HEK293 (cell line): Measurements from ENCODE around the gene MFSD11.
A peak's percentile ranks its signal among the peaks of the same experiment; 100 is the strongest.
"Not testable (repeated sequence)": the region's sequence is repeated elsewhere in the genome, so short reads cannot be mapped to it uniquely, and the experiment has no call there.

Experiments
- CTCF ChIA-PET: fragments of 350-600 bp; formaldehyde crosslinking; extraction: SDS; loops from one replicate; lab custom pipeline; 2021; ENCODE audit warnings: antibody characterized with exemption; lab: Yijun Ruan, JAX
- POLR2A ChIA-PET: fragments of 300-600 bp; formaldehyde crosslinking; extraction: SDS; loops from one replicate; lab custom pipeline; 2020; ENCODE audit warnings: antibody characterized with exemption, inconsistent platforms; lab: Yijun Ruan, JAX
- H3K27ac ChIP-seq: fragments of 200-500 bp; sonication (Bioruptor generic); 2 replicates; pipeline ENCODE4 v1.5.1; 2014; ENCODE audit warnings: low read depth, low read length, control low read depth, inconsistent platforms; ENCODE audit errors: extremely low read depth
- H3K36me3 ChIP-seq, 2 experiments: fragments of 200-500 bp in 1 of 2; sonication (Bioruptor generic) in 1 of 2; 1 replicate in 1 of 2; 2 replicates in 1 of 2; pipeline ENCODE4 v1.5.1; 2014 to 2017; ENCODE audit warnings: inconsistent platforms in 2 of 2, low read length in 2 of 2; ENCODE audit not compliant: control insufficient read depth in 2 of 2, insufficient read depth in 1 of 2
- H3K4me1 ChIP-seq: fragments of 200-500 bp; sonication (Bioruptor generic); 2 replicates; pipeline ENCODE4 v1.5.1; 2014; ENCODE audit warnings: mild to moderate bottlenecking, low read length, inconsistent platforms; ENCODE audit not compliant: control insufficient read depth, insufficient read depth
- H3K4me3 ChIP-seq: 2 replicates; pipeline ENCODE4 v1.5.1; 2011; ENCODE audit warnings: low read depth, mild to moderate bottlenecking, control low read depth, low read length, moderate library complexity
- H3K9me3 ChIP-seq: fragments of 200-500 bp; sonication (Bioruptor generic); 2 replicates; pipeline ENCODE4 v1.5.1; 2014; ENCODE audit warnings: low read depth, low read length, inconsistent platforms; ENCODE audit not compliant: control insufficient read depth, insufficient read depth
- BCL11A ChIP-seq: fragments of 450-650 bp; formaldehyde crosslinking; IDR thresholded peaks from 2 replicates; pipeline ENCODE4 v1.5.1; 2016; ENCODE audit warnings: low read depth, missing biosample characterization, missing genetic modification characterization
- KLF7 ChIP-seq: fragments of 450-650 bp; formaldehyde crosslinking; IDR thresholded peaks from 2 replicates; pipeline ENCODE4 v1.5.1; 2016; ENCODE audit warnings: missing biosample characterization, missing genetic modification characterization, borderline replicate concordance
- KLF9 ChIP-seq: fragments of 450-650 bp; formaldehyde crosslinking; IDR thresholded peaks from 2 replicates; pipeline ENCODE4 v1.5.1; 2016; ENCODE audit warnings: missing biosample characterization, missing genetic modification characterization, low read depth
- SCRT1 ChIP-seq: fragments of 450-650 bp; formaldehyde crosslinking; IDR thresholded peaks from 2 replicates; pipeline ENCODE4 v1.5.1; 2016; ENCODE audit warnings: missing biosample characterization, missing genetic modification characterization, borderline replicate concordance
- TCF7L2 ChIP-seq: IDR thresholded peaks from 2 replicates; pipeline ENCODE4 v1.6.1; 2011; ENCODE audit warnings: low read depth, mild to moderate bottlenecking, inconsistent platforms, low read length, moderate library complexity, borderline replicate concordance
- ZBTB10 ChIP-seq: fragments of 450-650 bp; formaldehyde crosslinking; IDR thresholded peaks from 2 replicates; pipeline ENCODE4 v1.5.1; 2016; ENCODE audit warnings: missing biosample characterization, missing genetic modification characterization
- ZBTB8A ChIP-seq: fragments of 450-650 bp; formaldehyde crosslinking; IDR thresholded peaks from 2 replicates; pipeline ENCODE4 v1.5.1; 2016; ENCODE audit warnings: missing biosample characterization, missing genetic modification characterization
- ZNF121 ChIP-seq: fragments of 450-650 bp; formaldehyde crosslinking; IDR thresholded peaks from 2 replicates; pipeline ENCODE4 v1.5.1; 2016; ENCODE audit warnings: missing biosample characterization, missing genetic modification characterization
- ZNF140 ChIP-seq: fragments of 450-650 bp; formaldehyde crosslinking; IDR thresholded peaks from 2 replicates; pipeline ENCODE4 v1.5.1; 2016; ENCODE audit warnings: missing biosample characterization, missing genetic modification characterization
- ZNF174 ChIP-seq: fragments of 450-650 bp; formaldehyde crosslinking; IDR thresholded peaks from 2 replicates; pipeline ENCODE4 v1.5.0; 2017; ENCODE audit warnings: missing biosample characterization, mild to moderate bottlenecking, missing genetic modification characterization
- ZNF214 ChIP-seq: fragments of 450-650 bp; formaldehyde crosslinking; IDR thresholded peaks from 2 replicates; pipeline ENCODE4 v1.5.1; 2017; ENCODE audit warnings: missing biosample characterization, mild to moderate bottlenecking, missing genetic modification characterization, borderline replicate concordance
- ZNF24 ChIP-seq: fragments of 450-650 bp; formaldehyde crosslinking; IDR thresholded peaks from 2 replicates; pipeline ENCODE4 v1.5.1; 2016; ENCODE audit warnings: missing biosample characterization, missing genetic modification characterization
- ZNF324 ChIP-seq: fragments of 450-650 bp; formaldehyde crosslinking; IDR thresholded peaks from 2 replicates; pipeline ENCODE4 v1.5.1; 2016; ENCODE audit warnings: missing biosample characterization, missing genetic modification characterization
- ZNF362 ChIP-seq: fragments of 450-650 bp; formaldehyde crosslinking; IDR thresholded peaks from 2 replicates; pipeline ENCODE4 v1.5.1; 2016; ENCODE audit warnings: missing biosample characterization, missing genetic modification characterization
- ZNF423 ChIP-seq: fragments of 450-650 bp; formaldehyde crosslinking; IDR thresholded peaks from 2 replicates; pipeline ENCODE4 v1.5.1; 2016; ENCODE audit warnings: missing biosample characterization, missing genetic modification characterization
- ZNF600 ChIP-seq: fragments of 450-650 bp; formaldehyde crosslinking; IDR thresholded peaks from 2 replicates; pipeline ENCODE4 v1.5.1; 2016; ENCODE audit warnings: missing biosample characterization, missing genetic modification characterization
- ZXDB ChIP-seq: fragments of 450-650 bp; formaldehyde crosslinking; IDR thresholded peaks from 2 replicates; pipeline ENCODE4 v1.5.1; 2016; ENCODE audit warnings: missing biosample characterization, missing genetic modification characterization
- TF ChIP-seq, protein P1 (sequence below): fragments of 450-650 bp; formaldehyde crosslinking; IDR thresholded peaks from 2 replicates; pipeline ENCODE4 v1.5.1; 2016; ENCODE audit warnings: missing biosample characterization, missing genetic modification characterization
- TF ChIP-seq, protein P2 (sequence below): fragments of 450-650 bp; formaldehyde crosslinking; IDR thresholded peaks from 2 replicates; pipeline ENCODE4 v1.5.1; 2016; ENCODE audit warnings: missing biosample characterization, missing genetic modification characterization, low read depth

The MFSD11 gene

DNA sequence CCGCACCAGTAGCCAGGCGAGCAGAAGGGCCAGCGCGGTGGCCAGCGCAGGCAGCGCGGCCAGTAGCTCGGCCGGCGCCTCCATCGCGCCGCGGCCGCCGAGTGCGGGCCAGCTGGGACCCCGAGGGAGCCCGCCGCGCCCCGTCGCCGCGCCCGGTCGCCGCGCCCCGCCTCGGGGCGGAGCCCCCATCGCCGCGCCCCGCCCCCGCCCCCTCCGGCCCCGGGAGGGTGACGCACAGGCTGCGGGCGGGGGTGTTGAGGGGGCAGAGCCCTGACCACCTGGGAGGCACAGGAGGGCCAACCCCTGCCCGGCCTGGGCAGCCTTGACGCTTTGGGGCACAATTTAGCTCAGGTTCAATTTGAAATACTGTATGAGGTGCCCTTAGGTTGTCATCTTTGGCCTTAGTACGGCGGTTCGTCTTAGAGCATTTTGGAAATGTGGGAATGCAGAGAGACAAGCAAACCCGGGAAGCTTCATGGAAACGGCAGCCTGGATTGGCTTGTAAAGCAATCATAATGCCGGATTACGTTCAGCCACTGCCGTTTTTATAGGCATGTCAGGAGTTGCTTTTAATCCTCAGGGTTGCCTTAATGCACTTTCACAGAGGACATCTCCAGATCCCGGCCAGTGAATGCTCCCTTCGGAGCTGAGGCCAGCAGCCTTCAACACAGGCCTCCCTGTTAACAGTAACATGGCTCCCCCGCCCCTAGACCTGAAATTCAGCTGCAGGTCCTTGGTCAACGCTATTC is 26.9 kb upstream of the MFSD11 start, which contains the start of gene MXRA7 (continued):
- peak; percentile 65; the same call in 1 of the 2 replicates for TF ChIP-seq ZNF324
- no peak for TF ChIP-seq ZNF214 (tag by site-specific recombination)
- no peak for TF ChIP-seq ZNF174 (tag by site-specific recombination)
- peak; percentile 57 for TF ChIP-seq KLF9 (tag by site-specific recombination)
- TF ChIP-seq TCF7L2: no peak
- TF ChIP-seq ZNF423 (tag by site-specific recombination): 0 out of 2 replicates have a peak, but pooled peaks have one; percentile 8
- TF ChIP-seq ZNF24 (tag by site-specific recombination): 0 out of 2 replicates have a peak, but pooled peaks have one; percentile 45
- no peak for TF ChIP-seq ZNF140
- 0 out of 2 replicates have a peak, but pooled peaks have one; percentile 57 for TF ChIP-seq ZBTB10 (tag by site-specific recombination)
- peak; percentile 31; the same call in 1 of the 2 replicates for TF ChIP-seq BCL11A (tag by site-specific recombination)
- peak; percentile 62 for TF ChIP-seq ZBTB8A
- TF ChIP-seq, protein P1, sequence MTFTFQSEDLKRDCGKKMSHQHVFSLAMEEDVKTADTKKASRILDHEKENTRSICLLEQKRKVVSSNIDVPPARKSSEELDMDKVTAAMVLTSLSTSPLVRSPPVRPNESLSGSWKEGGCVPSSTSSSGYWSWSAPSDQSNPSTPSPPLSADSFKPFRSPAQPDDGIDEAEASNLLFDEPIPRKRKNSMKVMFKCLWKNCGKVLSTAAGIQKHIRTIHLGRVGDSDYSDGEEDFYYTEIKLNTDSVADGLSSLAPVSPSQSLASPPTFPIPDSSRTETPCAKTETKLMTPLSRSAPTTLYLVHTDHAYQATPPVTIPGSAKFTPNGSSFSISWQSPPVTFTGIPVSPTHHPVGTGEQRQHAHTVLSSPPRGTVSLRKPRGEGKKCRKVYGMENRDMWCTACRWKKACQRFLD (tag by site-specific recombination): no peak
- TF ChIP-seq ZNF600 (tag by site-specific recombination): peak; percentile 90
- 0 out of 2 replicates have a peak, but pooled peaks have one; percentile 42 for TF ChIP-seq ZXDB (tag by site-specific recombination)
- no peak for TF ChIP-seq SCRT1 (tag by site-specific recombination)
- TF ChIP-seq, protein P2, sequence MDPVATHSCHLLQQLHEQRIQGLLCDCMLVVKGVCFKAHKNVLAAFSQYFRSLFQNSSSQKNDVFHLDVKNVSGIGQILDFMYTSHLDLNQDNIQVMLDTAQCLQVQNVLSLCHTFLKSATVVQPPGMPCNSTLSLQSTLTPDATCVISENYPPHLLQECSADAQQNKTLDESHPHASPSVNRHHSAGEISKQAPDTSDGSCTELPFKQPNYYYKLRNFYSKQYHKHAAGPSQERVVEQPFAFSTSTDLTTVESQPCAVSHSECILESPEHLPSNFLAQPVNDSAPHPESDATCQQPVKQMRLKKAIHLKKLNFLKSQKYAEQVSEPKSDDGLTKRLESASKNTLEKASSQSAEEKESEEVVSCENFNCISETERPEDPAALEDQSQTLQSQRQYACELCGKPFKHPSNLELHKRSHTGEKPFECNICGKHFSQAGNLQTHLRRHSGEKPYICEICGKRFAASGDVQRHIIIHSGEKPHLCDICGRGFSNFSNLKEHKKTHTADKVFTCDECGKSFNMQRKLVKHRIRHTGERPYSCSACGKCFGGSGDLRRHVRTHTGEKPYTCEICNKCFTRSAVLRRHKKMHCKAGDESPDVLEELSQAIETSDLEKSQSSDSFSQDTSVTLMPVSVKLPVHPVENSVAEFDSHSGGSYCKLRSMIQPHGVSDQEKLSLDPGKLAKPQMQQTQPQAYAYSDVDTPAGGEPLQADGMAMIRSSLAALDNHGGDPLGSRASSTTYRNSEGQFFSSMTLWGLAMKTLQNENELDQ (tag by site-specific recombination): no peak
- TF ChIP-seq KLF7: 0 out of 2 replicates have a peak, but pooled peaks have one; percentile 59

DNA sequence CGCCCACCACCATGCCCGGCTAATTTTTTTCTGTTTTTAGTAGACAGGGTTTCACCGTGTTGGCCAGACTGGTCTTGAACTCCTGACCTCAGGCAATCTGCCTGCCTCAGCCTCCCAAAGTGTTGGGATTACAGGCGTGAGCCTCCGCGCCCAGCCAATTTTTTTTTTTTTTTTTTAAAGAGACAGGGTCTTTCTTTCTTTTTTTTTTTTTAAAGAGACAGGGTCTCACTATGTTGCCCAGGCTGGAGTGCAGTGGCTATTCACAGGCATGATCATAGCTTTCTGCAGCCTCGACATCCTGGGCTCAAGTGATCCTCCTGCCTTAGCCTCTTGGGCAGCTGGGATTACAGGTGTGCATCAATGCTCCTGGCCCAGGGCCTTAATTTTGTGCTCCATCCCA is 25.6 kb upstream of the MFSD11 start:
- H3K27ac ChIP-seq, H3K4me3 ChIP-seq, H3K9me3 ChIP-seq: not testable (repeated sequence)
- Histone ChIP-seq H3K4me1 (peaks cover 49% of the 10 kb centered on the region), H3K36me3 (peaks cover 14 to 49% of the 10 kb centered on the region in 2 experiments; a peak in 2 of 3 replicates)
- POLR2A ChIA-PET: interaction anchor here (0.6 to 3.5 kb wide), 6 partner anchors 23 to 530 kb away, joined by 3 to 22 read pairs (median 6); no protein-coding TSS in a partner anchor
- TF ChIP-seq ZNF362 (tag by site-specific recombination) (peak; percentile 79), ZNF121 (peak; percentile 91; the same call in 1 of the 2 replicates)
- CTCF ChIA-PET: interaction anchor here (0.6 to 9.8 kb wide), 9 partner anchors 10 to 530 kb away, joined by 3 to 175 read pairs (median 7); partner anchors contain the start of genes JMJD6 and METTL23
